Panc1 (cell line): ENCODE results near the gene FECH. TPM values are rescaled to one million over a fixed set of nuclear protein-coding genes. Genes with fewer than 3 reads are reported as not detected.

ENCODE experiments used
- ATAC-seq: fragments of 200-7000 bp; cut with Tn5 transposase; 2 replicates; pipeline ENCODE4 v1.9.1; 2020; ENCODE audit warnings: mild to moderate bottlenecking, moderate library complexity
- BruUV-seq: library from RNA; stranded (reverse); fragments of 400-500 nt; replicated peaks from 2 replicates; lab custom pipeline; 2021; lab: Mats Ljungman, UMichigan
- CTCF ChIA-PET: fragments of 300-600 bp; sonication (Branson Sonifier 250); formaldehyde crosslinking; loops from one replicate; lab custom pipeline; 2022; ENCODE audit warnings: antibody characterized with exemption; lab: Charles Lee
- POLR2A ChIA-PET: fragments of 300-600 bp; sonication (Branson Sonifier 250); formaldehyde crosslinking; loops from one replicate; lab custom pipeline; 2022; ENCODE audit warnings: antibody characterized with exemption; lab: Charles Lee
- DNase-seq: peaks from one replicate; pipeline ENCODE4 v3.0.0-alpha.2; 2010; ENCODE audit warnings: low read depth, low spot score
- H3K27ac ChIP-seq: 2 replicates; pipeline ENCODE4 v1.5.1; 2011; ENCODE audit warnings: mild to moderate bottlenecking, low read length, inconsistent platforms
- H3K27me3 ChIP-seq: fragments of 200-500 bp; sonication (Bioruptor generic); 2 replicates; pipeline ENCODE4 v1.6.0; 2014; ENCODE audit warnings: low read length, inconsistent platforms; ENCODE audit not compliant: control insufficient read depth, insufficient read depth
- H3K36me3 ChIP-seq: fragments of 200-500 bp; sonication (Bioruptor generic); 2 replicates; pipeline ENCODE4 v1.5.1; 2014; ENCODE audit warnings: inconsistent platforms, mild to moderate bottlenecking, low read length, moderate library complexity; ENCODE audit not compliant: control insufficient read depth, insufficient read depth
- H3K4me1 ChIP-seq: 2 replicates; pipeline ENCODE4 v1.5.1; 2011; ENCODE audit warnings: inconsistent platforms, mild to moderate bottlenecking, low read length, moderate library complexity; ENCODE audit not compliant: control insufficient read depth, insufficient read depth
- H3K4me3 ChIP-seq, 2 experiments: 2 replicates each; pipeline ENCODE4 v1.5.1; 2011 to 2012; ENCODE audit warnings: low read depth in 2 of 2, low read length in 2 of 2, mild to moderate bottlenecking in 2 of 2, inconsistent platforms in 1 of 2, moderate library complexity in 1 of 2
- H3K9me3 ChIP-seq: fragments of 200-500 bp; sonication (Bioruptor generic); 2 replicates; pipeline ENCODE4 v1.5.1; 2014; ENCODE audit warnings: low read depth, mild to moderate bottlenecking, inconsistent platforms, low read length, moderate library complexity; ENCODE audit not compliant: control insufficient read depth, insufficient read depth
- POLR2AphosphoS5 ChIP-seq: IDR thresholded peaks from 2 replicates; pipeline ENCODE4 v1.6.1; 2012; ENCODE audit warnings: mild to moderate bottlenecking, low read depth, low read length, moderate library complexity
- SIN3A ChIP-seq: IDR thresholded peaks from 2 replicates; pipeline ENCODE4 v1.6.1; 2012; ENCODE audit warnings: low read depth, mild to moderate bottlenecking, low read length, moderate library complexity, borderline replicate concordance; ENCODE audit not compliant: insufficient read depth
- TCF7L2 ChIP-seq: IDR thresholded peaks from 2 replicates; pipeline ENCODE4 v1.6.1; 2011; ENCODE audit warnings: mild to moderate bottlenecking, low read depth, low read length, inconsistent platforms
- in situ Hi-C: cut with HindIII; loops from 2 replicates; pipeline ENCODE4 v1.10.0; 2016; ENCODE audit warnings: low sequenced_read_pairs, low pct_unique_long_range_greater_than_20kb
- intact Hi-C: fragments of 100-400 bp; cut with micrococcal nuclease; formaldehyde crosslinking; loops from one replicate; pipeline ENCODE4 v1.10.0; 2022; ENCODE audit not compliant: unreplicated experiment
- total RNA-seq: library from RNA; stranded (reverse); gene quantifications from one replicate; pipeline ENCODE4 v1.2.1, GENCODE V29; 2021; ENCODE audit not compliant: unreplicated experiment
- TF ChIP-seq, protein P1 (sequence below), 2 experiments: IDR thresholded peaks; 2 replicates each; pipeline ENCODE4 v1.6.1; 2011 to 2012; ENCODE audit warnings: low read depth in 2 of 2, control low read depth in 1 of 2, low read length in 1 of 2, mild to moderate bottlenecking in 1 of 2, moderate library complexity in 1 of 2; ENCODE audit not compliant: insufficient read depth in 1 of 2
- TF ChIP-seq, protein P2 (sequence below): fragments of 450-650 bp; IDR thresholded peaks from 2 replicates; pipeline ENCODE4 v1.5.1; 2017; ENCODE audit warnings: mild to moderate bottlenecking

Gene FECH
- total RNA-seq, 1 experiment from 2014 or later, result 25.2 TPM

DNA sequence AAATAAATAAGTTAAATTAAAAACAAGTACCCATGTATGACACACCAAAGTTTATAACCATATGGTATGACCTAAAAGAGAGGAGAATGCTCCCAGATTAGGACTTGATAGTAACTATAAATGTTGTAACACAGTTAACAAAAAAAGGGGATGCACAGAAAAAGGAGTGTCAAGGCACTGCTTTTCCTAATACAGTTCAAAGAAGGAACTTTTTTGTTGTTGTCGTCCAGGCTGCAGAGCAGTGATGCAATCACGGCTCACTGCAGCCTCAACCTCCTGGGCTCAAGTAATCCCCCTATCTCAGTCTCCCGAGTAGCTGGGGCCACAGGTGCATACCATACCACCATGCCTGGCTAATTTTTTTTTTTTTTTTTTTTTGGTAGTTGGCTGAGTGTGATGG lies 32.4 kb upstream of the FECH start:
- CTCF ChIA-PET, result no interaction called here
- TF ChIP-seq, protein P1, sequence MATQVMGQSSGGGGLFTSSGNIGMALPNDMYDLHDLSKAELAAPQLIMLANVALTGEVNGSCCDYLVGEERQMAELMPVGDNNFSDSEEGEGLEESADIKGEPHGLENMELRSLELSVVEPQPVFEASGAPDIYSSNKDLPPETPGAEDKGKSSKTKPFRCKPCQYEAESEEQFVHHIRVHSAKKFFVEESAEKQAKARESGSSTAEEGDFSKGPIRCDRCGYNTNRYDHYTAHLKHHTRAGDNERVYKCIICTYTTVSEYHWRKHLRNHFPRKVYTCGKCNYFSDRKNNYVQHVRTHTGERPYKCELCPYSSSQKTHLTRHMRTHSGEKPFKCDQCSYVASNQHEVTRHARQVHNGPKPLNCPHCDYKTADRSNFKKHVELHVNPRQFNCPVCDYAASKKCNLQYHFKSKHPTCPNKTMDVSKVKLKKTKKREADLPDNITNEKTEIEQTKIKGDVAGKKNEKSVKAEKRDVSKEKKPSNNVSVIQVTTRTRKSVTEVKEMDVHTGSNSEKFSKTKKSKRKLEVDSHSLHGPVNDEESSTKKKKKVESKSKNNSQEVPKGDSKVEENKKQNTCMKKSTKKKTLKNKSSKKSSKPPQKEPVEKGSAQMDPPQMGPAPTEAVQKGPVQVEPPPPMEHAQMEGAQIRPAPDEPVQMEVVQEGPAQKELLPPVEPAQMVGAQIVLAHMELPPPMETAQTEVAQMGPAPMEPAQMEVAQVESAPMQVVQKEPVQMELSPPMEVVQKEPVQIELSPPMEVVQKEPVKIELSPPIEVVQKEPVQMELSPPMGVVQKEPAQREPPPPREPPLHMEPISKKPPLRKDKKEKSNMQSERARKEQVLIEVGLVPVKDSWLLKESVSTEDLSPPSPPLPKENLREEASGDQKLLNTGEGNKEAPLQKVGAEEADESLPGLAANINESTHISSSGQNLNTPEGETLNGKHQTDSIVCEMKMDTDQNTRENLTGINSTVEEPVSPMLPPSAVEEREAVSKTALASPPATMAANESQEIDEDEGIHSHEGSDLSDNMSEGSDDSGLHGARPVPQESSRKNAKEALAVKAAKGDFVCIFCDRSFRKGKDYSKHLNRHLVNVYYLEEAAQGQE (IDR thresholded peaks at IDR 0.05; ENCODE audit: insufficient read depth in 1 of 2, low read depth in 2 of 2, low read length in 1 of 2), result no peak
- TF ChIP-seq SIN3A (no peak), POLR2AphosphoS5 (no peak), TCF7L2 (no peak)
- TF ChIP-seq, protein P2, sequence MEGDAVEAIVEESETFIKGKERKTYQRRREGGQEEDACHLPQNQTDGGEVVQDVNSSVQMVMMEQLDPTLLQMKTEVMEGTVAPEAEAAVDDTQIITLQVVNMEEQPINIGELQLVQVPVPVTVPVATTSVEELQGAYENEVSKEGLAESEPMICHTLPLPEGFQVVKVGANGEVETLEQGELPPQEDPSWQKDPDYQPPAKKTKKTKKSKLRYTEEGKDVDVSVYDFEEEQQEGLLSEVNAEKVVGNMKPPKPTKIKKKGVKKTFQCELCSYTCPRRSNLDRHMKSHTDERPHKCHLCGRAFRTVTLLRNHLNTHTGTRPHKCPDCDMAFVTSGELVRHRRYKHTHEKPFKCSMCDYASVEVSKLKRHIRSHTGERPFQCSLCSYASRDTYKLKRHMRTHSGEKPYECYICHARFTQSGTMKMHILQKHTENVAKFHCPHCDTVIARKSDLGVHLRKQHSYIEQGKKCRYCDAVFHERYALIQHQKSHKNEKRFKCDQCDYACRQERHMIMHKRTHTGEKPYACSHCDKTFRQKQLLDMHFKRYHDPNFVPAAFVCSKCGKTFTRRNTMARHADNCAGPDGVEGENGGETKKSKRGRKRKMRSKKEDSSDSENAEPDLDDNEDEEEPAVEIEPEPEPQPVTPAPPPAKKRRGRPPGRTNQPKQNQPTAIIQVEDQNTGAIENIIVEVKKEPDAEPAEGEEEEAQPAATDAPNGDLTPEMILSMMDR, result no peak
- H3K27me3 ChIP-seq, result no peaks in the 10 kb centered on the region
- H3K9me3 ChIP-seq, result no peaks in the 10 kb centered on the region
- no peak overlapping the region for H3K27ac ChIP-seq
- intact Hi-C loops (no loop called here), in situ Hi-C loops (no loop called here)
- ATAC-seq (no peak), DNase-seq (no peak)
- peaks cover 15% of the 10 kb centered on the region for H3K36me3 ChIP-seq
- no peak overlapping the region for H3K4me3 ChIP-seq
- BruUV-seq, result no TSS peak
- peaks cover 9% of the 10 kb centered on the region; the same call in 1 of the 2 replicates for H3K4me1 ChIP-seq
- POLR2A ChIA-PET, result no interaction called here

DNA sequence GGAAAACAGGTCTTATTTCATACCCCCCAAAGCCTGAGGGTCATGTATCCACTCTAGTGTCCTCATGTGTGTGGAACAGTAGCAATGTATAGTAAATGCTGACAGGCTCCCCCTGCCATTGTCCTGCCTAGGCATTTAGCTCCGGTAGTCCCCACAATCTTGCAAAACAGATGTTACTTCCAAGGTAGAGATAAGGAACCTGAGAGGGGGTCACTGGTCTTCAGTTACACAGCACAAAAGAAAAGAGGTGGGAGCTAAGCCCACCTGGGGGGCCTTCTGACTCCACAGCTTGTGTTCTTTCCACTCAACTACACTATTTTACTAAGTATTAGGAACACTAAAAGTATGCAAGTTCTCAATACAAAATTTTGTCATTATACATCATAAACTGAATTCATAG lies 17.4 kb upstream of the FECH start:
- H3K27ac ChIP-seq, result no peak overlapping the region
- BruUV-seq, result no TSS peak
- CTCF ChIA-PET, result no interaction called here

More for the DNA sequence above, 17.4 kb upstream of the FECH start:
- DNase-seq (no peak), ATAC-seq (no peak)
- intact Hi-C loops (no loop called here), in situ Hi-C loops (no loop called here)
- peaks cover 35% of the 10 kb centered on the region for H3K36me3 ChIP-seq
- no peaks in the 10 kb centered on the region for H3K27me3 ChIP-seq
- no peaks in the 10 kb centered on the region for H3K4me1 ChIP-seq
- POLR2A ChIA-PET, result interaction anchor here (0.7 kb wide), 1 partner anchor 153 kb away, joined by 5 read pairs; no protein-coding TSS in a partner anchor
- TF ChIP-seq, protein P1 (IDR thresholded peaks at IDR 0.05; ENCODE audit: insufficient read depth in 1 of 2, low read depth in 2 of 2, low read length in 1 of 2), result no peak
- TF ChIP-seq POLR2AphosphoS5, result no peak
- TF ChIP-seq, protein P2, result no peak
- TF ChIP-seq SIN3A, result no peak
- no peak for TF ChIP-seq TCF7L2
- H3K9me3 ChIP-seq, result no peaks in the 10 kb centered on the region
- no peak overlapping the region for H3K4me3 ChIP-seq
